ENCODE data around the gene EDIL3. TPM values are rescaled to one million over a fixed set of nuclear protein-coding genes. Genes with fewer than 3 reads are reported as not detected.

Gene EDIL3
- total and polyA plus RNA-seq, 10 of the 15 experiments (the other 5 are each of a cell fraction or from before 2014, with no cell fraction given), result 0.01 to 0.62 (median 0.20) TPM

- H3K27ac ChIP-seq (ENCODE audit: control insufficient read depth, insufficient read depth), result no peak overlapping the region
- BruUV-seq (replicated peaks), result no TSS peak
- WGBS (ENCODE audit: insufficient coverage, insufficient replicate concordance, low lambda C conversion rate, missing lambda C conversion rate), result 39% methylated on average over 4 of the region's 4 CpGs
- ATAC-seq, result no peak
- H3K4me1 ChIP-seq (ENCODE audit: control insufficient read depth, insufficient read depth, low read length), result no peaks in the 10 kb centered on the region
- H3K4me3 ChIP-seq, result no peak overlapping the region
- in situ Hi-C loops (cut with MboI) (no loop called here), intact Hi-C loops (cut with micrococcal nuclease; ENCODE audit: unreplicated experiment) (loop anchor here (5.0 kb wide), 2 partner anchors 332 to 1122 kb away; no protein-coding TSS in a partner anchor)
- RAD21 ChIA-PET (ENCODE audit: unreplicated experiment), result no interaction called here
- no peak for DNase-seq (ENCODE audit: low read depth, low spot score)
- no peaks in the 10 kb centered on the region for H4K20me1 ChIP-seq (ENCODE audit: control insufficient read depth, insufficient read depth)
- peaks cover 0 to 4% of the 10 kb centered on the region in 2 experiments; a peak in 1 of 4 replicates for H3K27me3 ChIP-seq (replicated peaks in 1 of 2; ENCODE audit: control insufficient read depth in 2 of 2, insufficient read depth in 2 of 2, low read length in 1 of 2)
- CTCF ChIA-PET, result interaction anchor here (0.9 to 5.0 kb wide), 7 partner anchors 9 to 330 kb away, joined by 3 to 42 read pairs (median 14); no protein-coding TSS in a partner anchor
- H3K9me3 ChIP-seq (replicated peaks; ENCODE audit: control insufficient read depth, insufficient read depth, low read length), result no peaks in the 10 kb centered on the region
- SMC1A ChIA-PET (ENCODE audit: uncharacterized antibody, unreplicated experiment), result interaction anchor here (0.8 to 4.6 kb wide), 5 partner anchors 10 to 208 kb away, joined by 3 to 17 read pairs (median 13); no protein-coding TSS in a partner anchor
- no peak overlapping the region for H3K9ac ChIP-seq (ENCODE audit: control insufficient read depth, insufficient read depth, low read length)
- POLR2A ChIA-PET, result no interaction called here
- H3K36me3 ChIP-seq (ENCODE audit: control insufficient read depth in 2 of 2, insufficient read depth in 2 of 2, low read length in 1 of 2), result no peaks in the 10 kb centered on the region
- no peaks in the 10 kb centered on the region for H3K79me2 ChIP-seq (ENCODE audit: control insufficient read depth, insufficient read depth, low read length)
- no peak overlapping the region for H2AFZ ChIP-seq (ENCODE audit: control insufficient read depth, low read depth, low read length)
- FAIRE-seq, result no peak
- H3K4me2 ChIP-seq (ENCODE audit: control insufficient read depth, insufficient read depth), result no peak overlapping the region
- TF ChIP-seq RAD51 (IDR thresholded peaks at IDR 0.05), result no peak
- TF ChIP-seq ZBTB40 (IDR thresholded peaks at IDR 0.05; ENCODE audit: borderline replicate concordance), result no peak
- TF ChIP-seq POLR2AphosphoS2 (IDR thresholded peaks at IDR 0.05; ENCODE audit: low read depth, low read length), result no peak
- TF ChIP-seq NFYB (IDR thresholded peaks at IDR 0.05; ENCODE audit: insufficient read depth, low read depth, low read length), result no peak
- no peak for TF ChIP-seq IRF5 (IDR thresholded peaks at IDR 0.05; ENCODE audit: borderline replicate concordance)
- no peak for TF ChIP-seq CBX5 (IDR thresholded peaks at IDR 0.05; ENCODE audit: low read depth)
- no peak for TF ChIP-seq TCF7 (IDR thresholded peaks at IDR 0.05; ENCODE audit: borderline replicate concordance)
- TF ChIP-seq CEBPZ (IDR thresholded peaks at IDR 0.05; ENCODE audit: low read depth, low read length), result no peak
- no peak for TF ChIP-seq BCL11A (IDR thresholded peaks at IDR 0.05; ENCODE audit: low read depth, low read length)
- TF ChIP-seq KAT2A (conservative IDR thresholded peaks at IDR 0.05; ENCODE audit: control insufficient read depth, low read depth, low read length), result no peak
- no peak for TF ChIP-seq YY1 (IDR thresholded peaks at IDR 0.05; ENCODE audit: low read depth, low read length)
- TF ChIP-seq NR2F1 (conservative IDR thresholded peaks at IDR 0.05), result no peak
- TF ChIP-seq CEBPB (IDR thresholded peaks at IDR 0.05; ENCODE audit: borderline replicate concordance in 1 of 2, low read depth in 2 of 2, low read length in 2 of 2), result no peak
- no peak for TF ChIP-seq SIX5 (IDR thresholded peaks at IDR 0.05; ENCODE audit: low read depth, low read length, severe bottlenecking)
- TF ChIP-seq CHD1 (IDR thresholded peaks at IDR 0.05; ENCODE audit: low read depth, low read length), result no peak
- TF ChIP-seq MEF2A (IDR thresholded peaks at IDR 0.05; ENCODE audit: insufficient read depth, low read depth, low read length), result no peak
These were observed 459.2 kb downstream of the EDIL3 start for GRCh38 chr5:83925321-83925954.
